SK-N-SH treated with all-trans-retinoic acid at 6 μM for 48 hours (cell line): ENCODE measurements around the gene C11orf91.

Source experiments
- ATAC-seq: fragments of 200-7000 bp; cut with Tn5 transposase; 3 replicates; pipeline ENCODE4 v1.9.1; 2020; ENCODE audit warnings: mild to moderate bottlenecking, moderate library complexity
- ARNTL ChIP-seq: fragments of 450-650 bp; formaldehyde crosslinking; IDR thresholded peaks from 2 replicates; pipeline ENCODE4 v1.5.0; 2020; ENCODE audit warnings: low read depth, mild to moderate bottlenecking, moderate library complexity, borderline replicate concordance
- BACH2 ChIP-seq: fragments of 250-450 bp; sonication (Bioruptor Pico); IDR thresholded peaks from 2 replicates; pipeline ENCODE4 v1.9.0; 2021; ENCODE audit warnings: mild to moderate bottlenecking, borderline replicate concordance
- CREB5 ChIP-seq: fragments of 250-450 bp; sonication (Bioruptor Pico); IDR thresholded peaks from 2 replicates; pipeline ENCODE4 v1.5.1; 2020; ENCODE audit warnings: low read depth, mild to moderate bottlenecking, moderate library complexity
- CSDC2 ChIP-seq: fragments of 250-450 bp; sonication (Bioruptor Pico); IDR thresholded peaks from 2 replicates; pipeline ENCODE4 v1.5.0; 2020; ENCODE audit warnings: mild to moderate bottlenecking, moderate library complexity
- ESRRG ChIP-seq: fragments of 250-450 bp; sonication (Bioruptor Pico); IDR thresholded peaks from 2 replicates; pipeline ENCODE4 v1.6.1; 2021; ENCODE audit warnings: mild to moderate bottlenecking
- GLIS3 ChIP-seq: fragments of 250-450 bp; sonication (Bioruptor Pico); IDR thresholded peaks from 2 replicates; pipeline ENCODE4 v1.5.0; 2020; ENCODE audit warnings: mild to moderate bottlenecking, moderate library complexity
- ISL1 ChIP-seq: fragments of 250-450 bp; sonication (Bioruptor Pico); IDR thresholded peaks from 2 replicates; pipeline ENCODE4 v2.1.2; 2022; ENCODE audit warnings: mild to moderate bottlenecking, moderate library complexity
- OSR1 ChIP-seq: fragments of 250-450 bp; sonication (Bioruptor Pico); IDR thresholded peaks from 2 replicates; pipeline ENCODE4 v1.8.0; 2022; ENCODE audit warnings: moderate library complexity, mild to moderate bottlenecking, inconsistent platforms
- PATZ1 ChIP-seq: fragments of 250-450 bp; sonication (Bioruptor Pico); IDR thresholded peaks from 2 replicates; pipeline ENCODE4 v1.8.0; 2020; ENCODE audit warnings: mild to moderate bottlenecking, moderate library complexity, borderline replicate concordance
- POU6F1 ChIP-seq: fragments of 250-450 bp; sonication (Bioruptor Pico); IDR thresholded peaks from 2 replicates; pipeline ENCODE4 v1.8.0; 2021; ENCODE audit warnings: low read depth, mild to moderate bottlenecking, moderate library complexity, borderline replicate concordance
- PPARA ChIP-seq: fragments of 250-450 bp; sonication (Bioruptor Pico); IDR thresholded peaks from 2 replicates; pipeline ENCODE4 v1.5.0; 2020; ENCODE audit warnings: mild to moderate bottlenecking, borderline replicate concordance
- RARB ChIP-seq: fragments of 250-450 bp; sonication (Bioruptor Pico); IDR thresholded peaks from 2 replicates; pipeline ENCODE4 v1.8.0; 2021; ENCODE audit warnings: mild to moderate bottlenecking, moderate library complexity
- SNAI2 ChIP-seq: fragments of 250-450 bp; sonication (Bioruptor Pico); IDR thresholded peaks from 2 replicates; pipeline ENCODE4 v1.5.0; 2020; ENCODE audit warnings: mild to moderate bottlenecking, moderate library complexity
- TCF4 ChIP-seq: fragments of 250-450 bp; sonication (Bioruptor Pico); IDR thresholded peaks from 2 replicates; pipeline ENCODE4 v1.8.0; 2021; ENCODE audit warnings: mild to moderate bottlenecking, moderate library complexity, borderline replicate concordance
- TSHZ2 ChIP-seq: fragments of 250-450 bp; sonication (Bioruptor Pico); IDR thresholded peaks from 2 replicates; pipeline ENCODE4 v1.5.0; 2020; ENCODE audit warnings: mild to moderate bottlenecking, moderate library complexity
- ZC3H10 ChIP-seq: fragments of 250-450 bp; sonication (Bioruptor Pico); IDR thresholded peaks from 2 replicates; pipeline ENCODE4 v1.5.1; 2021; ENCODE audit warnings: mild to moderate bottlenecking, moderate library complexity
- ZFP3 ChIP-seq: fragments of 250-450 bp; sonication (Bioruptor Pico); IDR thresholded peaks from 2 replicates; pipeline ENCODE4 v1.5.0; 2020; ENCODE audit warnings: mild to moderate bottlenecking, moderate library complexity
- ZFP30 ChIP-seq: fragments of 450-650 bp; formaldehyde crosslinking; IDR thresholded peaks from 2 replicates; pipeline ENCODE4 v1.5.0; 2022; ENCODE audit warnings: mild to moderate bottlenecking, moderate library complexity
- ZNF70 ChIP-seq: fragments of 450-650 bp; formaldehyde crosslinking; IDR thresholded peaks from 2 replicates; pipeline ENCODE4 v1.5.0; 2020; ENCODE audit warnings: mild to moderate bottlenecking, moderate library complexity
- ZNF8 ChIP-seq: fragments of 450-650 bp; formaldehyde crosslinking; IDR thresholded peaks from 2 replicates; pipeline ENCODE4 v1.5.0; 2020; ENCODE audit warnings: mild to moderate bottlenecking, moderate library complexity

The C11orf91 gene

GRCh38 chr11:33689501-33689900 is 11.1 kb downstream of the C11orf91 start:
- no peak for TF ChIP-seq ZFP3 (CRISPR knock-in tag)
- no peak for TF ChIP-seq RARB (CRISPR knock-in tag)
- no peak for TF ChIP-seq CREB5
- TF ChIP-seq ESRRG (CRISPR knock-in tag): no peak
- no peak for TF ChIP-seq PATZ1
- no peak for TF ChIP-seq SNAI2 (CRISPR knock-in tag)
- no peak for TF ChIP-seq PPARA (CRISPR knock-in tag)
- TF ChIP-seq ZNF70: no peak
- TF ChIP-seq CSDC2 (CRISPR knock-in tag): no peak
- TF ChIP-seq GLIS3 (CRISPR knock-in tag): no peak
- no peak for TF ChIP-seq ARNTL (CRISPR knock-in tag)
- TF ChIP-seq ZC3H10 (CRISPR knock-in tag): no peak
- no peak for TF ChIP-seq ZNF8 (CRISPR knock-in tag)
- TF ChIP-seq POU6F1 (CRISPR knock-in tag): no peak
- TF ChIP-seq TSHZ2: no peak
- TF ChIP-seq TCF4 (CRISPR knock-in tag): no peak
- no peak for ATAC-seq

- no peak for TF ChIP-seq ARNTL (CRISPR knock-in tag)
- no peak for TF ChIP-seq ZNF70
- no peak for TF ChIP-seq TCF4 (CRISPR knock-in tag)
- no peak for TF ChIP-seq GLIS3 (CRISPR knock-in tag)
- TF ChIP-seq OSR1 (CRISPR knock-in tag): no peak
- TF ChIP-seq ZC3H10 (CRISPR knock-in tag): no peak
- no peak for TF ChIP-seq TSHZ2
- no peak for TF ChIP-seq SNAI2 (CRISPR knock-in tag)
- TF ChIP-seq BACH2 (CRISPR knock-in tag): no peak
- ATAC-seq: no peak
Observed at GRCh38 chr11:33689085-33689484, 11.5 kb downstream of the C11orf91 start.

- peak; percentile 10; the same call in 1 of the 3 replicates for ATAC-seq
- TF ChIP-seq BACH2 (CRISPR knock-in tag): no peak
- TF ChIP-seq ZFP3 (CRISPR knock-in tag): no peak
- no peak for TF ChIP-seq POU6F1 (CRISPR knock-in tag)
- TF ChIP-seq ARNTL (CRISPR knock-in tag): no peak
- no peak for TF ChIP-seq SNAI2 (CRISPR knock-in tag)
- TF ChIP-seq ZFP30 (CRISPR knock-in tag): no peak
- no peak for TF ChIP-seq ESRRG (CRISPR knock-in tag)
- no peak for TF ChIP-seq OSR1 (CRISPR knock-in tag)
- no peak for TF ChIP-seq TCF4 (CRISPR knock-in tag)
- TF ChIP-seq TSHZ2: no peak
- TF ChIP-seq ISL1 (CRISPR knock-in tag): no peak
- TF ChIP-seq RARB (CRISPR knock-in tag): no peak
- TF ChIP-seq ZNF70: no peak
Observed at GRCh38 chr11:33687733-33688479, 12.7 kb downstream of the C11orf91 start.
